Measurements from ENCODE around the gene ZSCAN20. TPM values are rescaled to one million over a fixed set of nuclear protein-coding genes. Genes with fewer than 3 reads are reported as not detected.

The ZSCAN20 gene
- polyA plus RNA-seq, 1 donor (not counting 4 experiments of a cell fraction or from before 2014, with no cell fraction given) = 3.1 TPM

GRCh38 chr1:33424610-33425009 lies 47.8 kb upstream of the ZSCAN20 start:
- FAIRE-seq = no peak
- Histone ChIP-seq H3K4me1 (ENCODE audit: control insufficient read depth, extremely low read depth, insufficient read depth, low read length) (peaks cover 38% of the 10 kb centered on the region), H3K9me3 (ENCODE audit: control insufficient read depth, low read depth, low read length) (no peaks in the 10 kb centered on the region), H3K27me3 (ENCODE audit: control insufficient read depth, extremely low read depth, insufficient read depth, low read length) (no peaks in the 10 kb centered on the region), H3K36me3 (ENCODE audit: control insufficient read depth in 2 of 2, extremely low read depth in 1 of 2, insufficient read depth in 2 of 2, low read length in 2 of 2) (peaks cover 0 to 26% of the 10 kb centered on the region in 2 experiments), H4K20me1 (ENCODE audit: control insufficient read depth, extremely low read depth, insufficient read depth, low read length) (no peaks in the 10 kb centered on the region), H3K4me3 (ENCODE audit: control insufficient read depth in 2 of 3, extremely low read depth in 1 of 3, insufficient read depth in 2 of 3, low read depth in 1 of 3, low read length in 3 of 3) (no peak overlapping the region), H3K4me2 (ENCODE audit: control insufficient read depth, extremely low read depth, insufficient read depth, low read depth, low read length) (no peak overlapping the region), H3K9me1 (ENCODE audit: control insufficient read depth, extremely low read depth, insufficient read depth, low read length) (peaks cover 3% of the 10 kb centered on the region), H2AFZ (ENCODE audit: control insufficient read depth, low read length) (no peak overlapping the region), H3K27ac (ENCODE audit: control insufficient read depth, insufficient read depth, low read length) (no peak overlapping the region), H3K79me2 (ENCODE audit: control insufficient read depth, insufficient read depth, low read length) (peaks cover 95% of the 10 kb centered on the region), H3K9ac (ENCODE audit: control insufficient read depth, extremely low read depth, insufficient read depth, low read length) (no peak overlapping the region)
- no peak for DNase-seq (ENCODE audit: low read depth, low spot score)
- dilution Hi-C loops (cut with MboI; ENCODE audit: extremely low pct_ligation_motif_present, low sequenced_read_pairs) = no loop called here
- TF ChIP-seq CTCF (optimal IDR thresholded peaks at IDR 0.05 in 1 of 3, IDR thresholded peaks at IDR 0.05 in 1 of 3, conservative IDR thresholded peaks at IDR 0.05 in 1 of 3; ENCODE audit: extremely low read depth in 1 of 3, insufficient read depth in 2 of 3, low read length in 3 of 3) = no peak
- TF ChIP-seq EZH2 (IDR thresholded peaks at IDR 0.05; ENCODE audit: low read length) = no peak

- Histone ChIP-seq H3K27ac (ENCODE audit: control insufficient read depth, insufficient read depth, low read length) (no peak overlapping the region), H3K4me1 (ENCODE audit: control insufficient read depth, extremely low read depth, insufficient read depth, low read length) (peaks cover 38% of the 10 kb centered on the region), H3K79me2 (ENCODE audit: control insufficient read depth, insufficient read depth, low read length) (peaks cover 91% of the 10 kb centered on the region)
These were observed 46.5 kb upstream of the ZSCAN20 start for GRCh38 chr1:33425900-33426299.

More at GRCh38 chr1:33425900-33426299, 46.5 kb upstream of the ZSCAN20 start:
- DNase-seq (ENCODE audit: low read depth, low spot score) (no peak), FAIRE-seq (no peak)
- H3K4me2 ChIP-seq (ENCODE audit: control insufficient read depth, extremely low read depth, insufficient read depth, low read depth, low read length) = no peak overlapping the region
- H3K4me3 ChIP-seq (ENCODE audit: control insufficient read depth in 2 of 3, extremely low read depth in 1 of 3, insufficient read depth in 2 of 3, low read depth in 1 of 3, low read length in 3 of 3) = no peak overlapping the region
- no peak overlapping the region for H2AFZ ChIP-seq (ENCODE audit: control insufficient read depth, low read length)
- H3K36me3 ChIP-seq (ENCODE audit: control insufficient read depth in 2 of 2, extremely low read depth in 1 of 2, insufficient read depth in 2 of 2, low read length in 2 of 2) = peaks cover 0 to 21% of the 10 kb centered on the region in 2 experiments
- no peaks in the 10 kb centered on the region for H4K20me1 ChIP-seq (ENCODE audit: control insufficient read depth, extremely low read depth, insufficient read depth, low read length)
- no peaks in the 10 kb centered on the region for H3K27me3 ChIP-seq (ENCODE audit: control insufficient read depth, extremely low read depth, insufficient read depth, low read length)
- dilution Hi-C loops (cut with MboI; ENCODE audit: extremely low pct_ligation_motif_present, low sequenced_read_pairs) = no loop called here
- H3K9me1 ChIP-seq (ENCODE audit: control insufficient read depth, extremely low read depth, insufficient read depth, low read length) = peaks cover 3% of the 10 kb centered on the region
- no peak overlapping the region for H3K9ac ChIP-seq (ENCODE audit: control insufficient read depth, extremely low read depth, insufficient read depth, low read length)
- H3K9me3 ChIP-seq (ENCODE audit: control insufficient read depth, low read depth, low read length) = no peaks in the 10 kb centered on the region
- TF ChIP-seq EZH2 (IDR thresholded peaks at IDR 0.05; ENCODE audit: low read length) (no peak), CTCF (optimal IDR thresholded peaks at IDR 0.05 in 1 of 3, IDR thresholded peaks at IDR 0.05 in 1 of 3, conservative IDR thresholded peaks at IDR 0.05 in 1 of 3; ENCODE audit: extremely low read depth in 1 of 3, insufficient read depth in 2 of 3, low read length in 3 of 3) (no peak)

Measured in keratinocyte (primary cell).